ENCODE results near the gene DENND5B.
"Not testable (repeated sequence)": the region's sequence is repeated elsewhere in the genome, so short reads cannot be mapped to it uniquely, and the experiment has no call there.

DENND5B gene

DNA sequence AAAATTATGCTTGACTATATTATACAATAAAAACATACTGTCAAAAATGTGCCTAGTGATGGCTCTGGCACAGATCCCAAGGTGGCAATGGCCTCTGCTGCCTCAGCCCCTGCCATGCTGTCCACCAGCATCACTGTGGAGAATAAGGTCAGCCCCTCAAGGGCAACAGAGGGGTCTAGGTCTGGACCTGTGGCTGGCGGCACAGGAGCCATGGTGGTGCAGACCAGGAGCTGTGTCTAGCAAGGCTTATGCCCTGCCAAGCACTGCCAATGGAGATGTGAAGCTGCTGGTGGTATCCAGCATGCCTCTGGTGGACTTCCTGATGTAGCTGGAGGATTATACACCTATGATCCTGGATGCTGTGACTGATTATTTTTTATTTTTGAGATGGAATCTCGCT, 125.9 kb downstream of the DENND5B start:
- no peak for DNase-seq

DNA sequence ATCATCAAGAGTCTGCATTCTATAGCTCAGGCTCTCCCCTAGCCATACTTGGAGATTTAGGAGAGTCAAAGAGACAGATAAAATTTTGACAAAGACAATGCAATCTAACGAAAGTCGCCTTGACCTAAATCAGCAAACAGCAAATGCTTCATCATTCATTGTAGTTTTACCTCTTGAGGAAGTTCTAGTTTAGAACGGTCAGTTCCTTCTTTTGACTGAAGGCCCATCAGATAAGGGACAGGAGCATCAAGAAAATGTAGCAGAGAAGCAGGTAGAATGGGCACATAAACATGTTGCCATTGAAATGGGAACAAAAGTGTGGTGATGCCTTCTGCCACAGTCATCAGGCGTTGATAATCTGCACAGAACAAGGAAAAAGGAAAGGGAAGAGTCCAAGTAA, 130.9 kb downstream of the DENND5B start:
- no peak for DNase-seq

- DNase-seq: no peak
Observed at GRCh38 chr12:31456562-31456961, 134.4 kb downstream of the DENND5B start.

DNA sequence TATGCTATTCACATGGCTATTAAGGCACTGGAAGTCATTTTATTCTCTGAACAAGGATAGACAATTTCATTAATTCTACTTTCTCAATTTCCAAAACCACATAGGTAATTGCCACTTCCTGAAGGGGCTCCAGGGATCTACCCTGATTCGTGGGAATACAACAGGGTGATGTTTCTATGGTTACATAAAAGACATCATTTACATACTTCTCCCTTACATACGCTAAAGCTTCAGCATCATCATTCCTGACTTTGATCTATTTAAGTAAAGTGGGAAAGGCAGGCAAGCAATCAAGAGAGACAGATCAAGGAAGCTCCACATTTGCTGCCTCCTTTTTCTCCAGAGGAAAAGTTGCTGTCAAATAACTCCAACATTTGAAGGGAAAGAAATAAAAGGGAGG, 146.2 kb downstream of the DENND5B start:
- no peak for DNase-seq

GRCh38 chr12:31440586-31440985, 150.3 kb downstream of the DENND5B start:
- DNase-seq: no peak

- DNase-seq: no peak
Observed at GRCh38 chr12:31440134-31440533, 150.8 kb downstream of the DENND5B start.

DNA sequence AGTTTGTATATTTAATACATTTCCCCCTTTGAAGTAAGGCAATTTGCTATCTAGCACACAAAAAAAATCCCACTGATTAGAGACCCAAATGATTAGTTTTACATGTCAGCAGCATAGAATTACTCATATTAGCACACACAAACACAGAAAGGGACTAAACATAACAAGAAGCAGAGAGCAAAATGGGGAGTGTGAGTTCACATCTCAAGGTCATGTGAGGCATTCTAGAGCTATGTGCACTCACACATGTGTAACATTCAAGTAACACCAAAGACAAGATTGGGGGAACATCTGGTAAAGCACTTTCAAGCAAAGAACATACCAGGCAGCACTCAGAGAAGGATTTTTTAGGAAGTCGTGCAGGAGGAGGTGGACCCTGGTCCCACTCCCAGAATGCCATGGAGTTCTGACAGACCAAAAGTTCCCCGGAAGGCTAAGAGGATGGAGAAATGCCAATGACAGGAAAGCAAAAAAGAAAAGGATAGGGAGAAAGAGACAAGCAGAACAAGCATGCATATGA, 159.2 kb downstream of the DENND5B start:
- DNase-seq: no peak

DNA sequence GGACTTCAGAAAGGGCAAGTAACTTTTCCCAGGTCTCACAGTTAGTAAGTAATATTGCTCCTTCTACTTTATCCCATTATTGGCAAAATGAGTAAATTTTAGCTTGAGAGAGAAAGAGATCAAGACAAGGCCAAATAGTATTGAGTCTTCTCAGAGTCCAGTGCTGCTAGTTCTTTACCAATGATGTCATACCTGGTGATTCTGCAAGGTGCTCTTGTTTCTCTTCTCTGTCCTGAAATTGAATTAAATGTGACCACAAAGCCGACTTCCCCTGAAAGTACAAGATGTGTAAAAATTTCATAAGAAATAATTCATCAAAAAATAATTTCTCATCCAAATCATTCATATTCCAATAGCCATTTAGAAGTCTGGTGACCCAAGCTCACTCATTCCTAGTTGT, 167.5 kb downstream of the DENND5B start:
- DNase-seq: no peak

GRCh38 chr12:31412292-31412801, 178.6 kb downstream of the DENND5B start:
- no peak for DNase-seq

DNA sequence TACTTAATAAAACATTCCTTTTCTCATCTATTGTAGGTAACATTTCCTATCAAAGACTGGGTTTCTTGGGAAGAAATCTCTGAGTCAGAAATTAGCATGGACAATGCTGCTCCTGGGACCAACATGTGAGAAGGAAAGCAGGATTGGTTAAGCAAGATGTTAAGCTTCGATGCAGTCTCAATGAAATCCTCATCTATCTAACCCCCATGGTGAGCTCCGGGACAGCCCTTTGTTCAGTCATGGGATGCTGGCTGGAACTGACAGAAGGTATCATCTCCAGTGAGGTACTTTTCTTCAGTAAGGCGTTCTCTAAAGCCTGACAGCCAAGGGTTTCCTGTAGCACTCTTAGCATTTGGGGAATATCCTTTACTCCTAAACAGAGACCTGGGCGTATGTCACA, 182.2 kb downstream of the DENND5B start:
- DNase-seq: no peak

DNA sequence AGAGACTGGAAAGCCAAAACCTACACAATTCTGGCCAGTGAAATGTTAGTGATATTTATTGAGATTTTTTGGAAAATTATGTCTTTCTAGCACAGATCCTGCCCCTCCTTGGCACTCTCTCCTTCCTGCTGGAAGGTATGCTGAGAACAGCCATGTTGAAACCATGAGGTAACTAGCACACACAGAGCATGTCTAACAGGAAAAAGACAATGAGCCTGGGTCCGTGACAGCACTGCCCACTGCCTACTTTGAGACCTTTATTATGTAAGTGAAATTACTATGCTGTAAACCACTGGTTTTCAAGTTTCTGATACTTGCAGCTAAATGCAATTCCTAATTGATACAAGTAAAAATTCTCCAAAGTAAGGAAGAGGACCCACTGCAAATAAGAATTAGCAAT, 183.4 kb downstream of the DENND5B start:
- no peak for DNase-seq

DNA sequence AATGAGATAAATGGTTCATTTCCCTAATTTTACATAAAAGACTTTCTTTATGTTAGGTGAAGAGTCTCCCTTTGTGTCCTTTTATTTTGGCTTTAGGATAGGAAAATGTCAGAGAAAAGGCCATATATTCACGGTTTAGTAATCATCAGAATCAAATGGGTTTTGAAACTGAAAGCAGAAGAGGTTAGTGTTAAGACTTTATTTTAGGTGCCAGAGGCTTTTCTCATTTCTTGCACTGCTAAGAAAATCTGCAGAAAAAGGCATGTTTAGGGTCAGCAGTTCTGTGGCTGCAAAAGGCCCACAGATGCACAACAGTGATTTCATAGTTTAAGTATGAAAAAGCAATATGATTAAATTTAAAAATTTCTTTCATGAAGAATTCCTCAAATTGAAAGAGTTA, 184.6 kb downstream of the DENND5B start:
- no peak for DNase-seq

- no peak for DNase-seq
Observed at GRCh38 chr12:31405021-31405420, 185.9 kb downstream of the DENND5B start.

GRCh38 chr12:31403099-31403607, 187.8 kb downstream of the DENND5B start:
- peak; percentile 57 for DNase-seq

DNA sequence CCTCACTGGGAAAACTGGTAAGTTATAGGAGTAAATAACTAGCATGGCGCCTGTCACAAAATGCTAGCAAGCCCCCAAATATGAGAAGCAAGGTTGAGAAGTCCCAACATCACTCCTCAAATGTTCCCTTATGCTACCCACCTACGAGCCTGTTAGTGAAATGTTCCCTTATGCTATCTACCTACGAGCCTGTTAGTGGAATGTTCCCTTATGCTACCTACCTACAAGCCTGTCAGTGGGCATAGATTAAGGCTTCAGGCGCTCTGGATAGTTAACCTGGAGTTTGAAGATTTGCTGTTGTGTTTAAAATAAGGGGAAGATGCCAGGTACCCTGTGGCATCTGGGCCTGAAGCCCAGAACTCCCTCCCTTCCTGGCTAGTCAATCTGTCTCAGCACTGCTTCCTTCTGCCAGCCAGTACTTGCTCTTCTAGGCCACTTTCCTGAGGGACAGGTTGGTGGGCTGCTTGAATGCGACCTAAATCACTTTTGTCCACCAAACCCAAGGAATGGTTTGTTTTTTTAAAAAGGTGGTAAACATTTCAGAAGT, 197.9 kb downstream of the DENND5B start:
- DNase-seq: no peak

DNA sequence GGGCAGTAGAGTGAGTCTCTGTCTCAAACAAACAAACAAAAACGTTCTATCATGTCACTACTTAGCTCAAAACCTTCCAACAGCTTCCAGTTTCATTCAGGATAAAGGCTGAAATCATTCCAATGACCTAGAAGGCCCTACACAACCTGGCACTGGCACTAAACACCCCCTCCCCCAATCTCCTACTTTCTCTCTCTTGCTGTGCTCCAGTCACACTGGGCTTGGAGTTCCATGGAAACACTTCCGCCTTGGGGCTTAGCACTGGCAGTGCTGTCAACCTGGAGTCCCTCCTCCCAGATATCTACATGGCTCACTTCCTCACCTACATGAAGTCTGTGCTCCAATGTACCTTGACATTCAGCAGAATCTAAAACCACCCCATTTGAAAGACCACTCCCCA, 199.9 kb downstream of the DENND5B start:
- DNase-seq: no peak

DNA sequence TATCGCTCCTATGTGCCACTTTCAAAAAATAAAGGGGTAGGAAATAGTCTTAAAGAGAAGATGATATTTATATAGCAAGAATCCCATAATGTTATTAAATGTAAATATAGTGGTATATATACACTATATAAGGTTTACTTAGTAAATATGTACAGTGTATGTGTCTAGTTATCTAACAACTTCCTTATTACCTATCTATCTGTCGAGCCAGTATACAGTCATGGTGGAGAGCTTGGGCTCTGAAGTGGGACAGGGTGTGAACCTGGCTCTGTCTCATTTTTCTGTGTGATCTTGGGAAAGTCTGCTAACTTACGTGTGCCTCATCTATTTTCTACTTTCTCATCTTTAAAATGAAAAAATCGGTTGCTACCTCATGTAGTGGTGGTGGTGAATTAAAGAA, 202.2 kb downstream of the DENND5B start:
- DNase-seq: no peak

DNA sequence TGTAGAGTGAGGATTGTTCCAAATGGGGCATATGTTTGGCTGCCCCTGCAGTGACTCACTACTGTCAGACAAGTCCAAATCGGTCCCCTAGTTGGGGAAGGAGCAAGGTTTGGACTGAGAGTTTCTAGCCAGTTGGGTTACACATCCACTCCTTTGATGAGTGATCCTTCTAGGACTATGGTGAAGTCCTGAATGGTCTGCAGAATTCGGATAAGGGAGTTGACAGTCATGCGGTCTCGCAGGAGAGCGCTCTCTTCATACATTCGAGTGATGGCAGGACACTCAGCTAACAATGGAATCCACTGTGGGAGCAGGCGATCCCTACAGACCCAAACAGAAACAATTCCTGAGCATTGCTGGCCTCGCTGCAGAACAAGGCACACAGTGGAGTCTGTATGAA, 203.5 kb downstream of the DENND5B start:
- DNase-seq: no peak

GRCh38 chr12:31387011-31387410, 203.9 kb downstream of the DENND5B start:
- no peak for DNase-seq

DNA sequence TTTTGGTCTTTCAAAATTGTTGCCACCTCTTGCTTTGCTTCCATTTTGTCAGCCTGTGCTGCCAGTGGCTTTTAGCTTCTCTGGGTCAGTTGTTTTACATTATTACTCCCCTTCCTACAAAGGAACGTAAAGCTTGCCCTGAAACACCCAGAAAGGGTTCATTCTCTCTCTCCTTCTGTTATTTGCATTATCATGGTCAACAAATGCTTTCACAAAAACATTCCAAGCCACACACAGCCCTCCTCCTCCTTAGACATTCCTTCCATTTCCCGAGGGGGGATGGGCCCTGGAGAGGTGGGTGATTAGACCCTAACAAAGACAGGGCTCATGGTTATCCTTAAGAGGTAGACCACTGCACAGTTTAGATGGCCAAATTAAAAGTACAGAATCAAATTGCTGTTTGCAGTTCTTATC, 204.6 kb downstream of the DENND5B start:
- DNase-seq: no peak

- DNase-seq: not testable (repeated sequence)
Observed at GRCh38 chr12:31377210-31377609, 213.7 kb downstream of the DENND5B start.

- not testable (repeated sequence) for DNase-seq
Observed at GRCh38 chr12:31375422-31375821, 215.5 kb downstream of the DENND5B start.

DNA sequence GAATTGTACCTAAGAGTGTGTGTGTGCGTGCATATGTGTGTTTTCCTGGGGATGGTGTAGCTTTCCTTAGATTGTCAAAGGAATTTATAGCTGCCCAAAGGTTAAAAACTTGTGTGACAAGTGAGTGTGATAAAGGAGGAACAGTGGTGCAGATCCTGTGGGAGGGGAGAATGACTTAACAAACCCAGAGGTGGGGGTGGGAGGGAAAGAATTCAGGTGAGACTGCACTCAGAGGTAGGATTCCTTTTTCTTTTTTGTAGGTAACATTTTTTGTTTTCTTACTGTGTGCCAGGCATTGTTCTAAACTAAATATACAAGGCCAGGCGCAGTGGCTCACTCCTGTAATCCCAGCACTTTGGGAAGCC, 219.7 kb downstream of the DENND5B start:
- no peak for DNase-seq

GRCh38 chr12:31370531-31371255, 220.2 kb downstream of the DENND5B start:
- no peak for DNase-seq
